Activated naive CD8-positive, alpha-beta T cell treated with anti-CD3 and anti-CD28 coated beads, Interleukin-2, amount 10 ng/mL, durations not matched to agents 7 days and 5 days (primary cell): ENCODE results near the gene MRPL32. TPM values are rescaled to one million over a fixed set of nuclear protein-coding genes. Genes with fewer than 3 reads are reported as not detected.

Experiments
- ATAC-seq: fragments of 150-1000 bp; cut with Tn5 transposase; one replicate; pipeline ENCODE4 v1.10.0; 2021; ENCODE audit warnings: low read depth, moderate library complexity
- POLR2A ChIA-PET: fragments of 350-600 bp; sonication (Branson Sonifier 250); formaldehyde crosslinking; loops from one replicate; lab custom pipeline; 2021; ENCODE audit warnings: antibody characterized with exemption; lab: Charles Lee
- DNase-seq: peaks from one replicate; pipeline ENCODE4 v3.0.0; 2021
- H3K27ac Mint-ChIP-seq: one replicate; pipeline ENCODE4 v1.8.0; 2022; ENCODE audit warnings: mild to moderate bottlenecking, mixed read lengths
- H3K27me3 Mint-ChIP-seq: one replicate; pipeline ENCODE4 v1.8.0; 2022; ENCODE audit warnings: mild to moderate bottlenecking, moderate library complexity, mixed read lengths
- H3K36me3 Mint-ChIP-seq: one replicate; pipeline ENCODE4 v1.8.0; 2021; ENCODE audit warnings: mild to moderate bottlenecking, mixed read lengths
- H3K4me1 Mint-ChIP-seq: one replicate; pipeline ENCODE4 v1.8.0; 2021; ENCODE audit warnings: mixed read lengths
- H3K4me3 Mint-ChIP-seq: one replicate; pipeline ENCODE4 v1.8.0; 2022; ENCODE audit warnings: mild to moderate bottlenecking, moderate library complexity, mixed read lengths
- H3K9me3 Mint-ChIP-seq: one replicate; pipeline ENCODE4 v1.8.0; 2021; ENCODE audit warnings: mixed read lengths
- total RNA-seq, 2 experiments: library from RNA; stranded (reverse); gene quantifications; one replicate each; pipeline ENCODE4 v1.2.3, GENCODE V29; 2021

The MRPL32 gene
- total RNA-seq, 2 experiments from 2014 or later = 45.2 to 46.6 TPM

DNA sequence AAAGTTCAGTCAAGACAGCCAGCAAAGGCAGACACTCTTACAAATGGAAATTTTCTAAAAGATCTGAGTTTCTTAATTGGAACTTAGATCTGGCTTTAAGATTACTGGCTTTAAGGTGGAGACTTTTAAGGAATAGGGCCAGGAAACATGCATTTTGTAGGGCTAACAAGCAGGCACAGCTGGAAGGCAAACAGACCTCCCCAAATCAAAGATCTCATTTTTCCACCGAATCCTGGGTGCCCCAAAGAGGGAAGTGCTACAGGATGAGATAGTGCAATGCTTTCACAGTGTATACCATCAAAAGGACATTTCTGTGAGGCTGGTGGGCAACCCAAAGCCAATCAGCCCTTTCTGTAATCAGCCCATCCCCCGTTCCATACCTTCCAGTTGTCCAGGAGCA is 27.4 kb downstream of the MRPL32 start:
- Mint-ChIP-seq H3K9me3 (peaks cover 4% of the 10 kb centered on the region), H3K36me3 (peaks cover 3% of the 10 kb centered on the region), H3K27me3 (peaks cover 2% of the 10 kb centered on the region), H3K27ac (no peak overlapping the region), H3K4me1 (no peaks in the 10 kb centered on the region), H3K4me3 (no peak overlapping the region)
- POLR2A ChIA-PET = no interaction called here
- ATAC-seq (no peak), DNase-seq (no peak)

DNA sequence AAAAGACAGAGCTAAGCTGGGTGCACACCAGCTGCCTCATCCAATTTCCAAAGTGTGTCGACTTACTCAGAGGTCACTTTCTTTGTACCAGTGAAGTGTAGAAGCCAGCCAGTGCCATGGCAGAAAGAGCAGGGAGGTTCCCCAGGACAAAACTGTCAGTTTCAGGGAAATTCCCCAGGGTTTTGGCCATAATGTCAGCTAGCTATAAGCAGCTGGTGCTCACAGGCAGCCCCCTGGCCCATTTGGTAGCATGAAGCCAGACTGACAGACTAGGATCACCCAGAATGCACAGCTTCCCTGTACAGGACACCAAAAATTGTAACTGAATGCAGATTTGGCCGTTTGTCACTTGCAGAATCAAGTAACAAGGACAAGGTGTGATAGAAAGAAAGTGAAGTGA is 28.6 kb downstream of the MRPL32 start:
- H3K27me3 Mint-ChIP-seq = peaks cover 2% of the 10 kb centered on the region
- POLR2A ChIA-PET = no interaction called here
- DNase-seq (no peak), ATAC-seq (no peak)
- H3K4me1 Mint-ChIP-seq = no peaks in the 10 kb centered on the region
- no peak overlapping the region for H3K27ac Mint-ChIP-seq
- peaks cover 2% of the 10 kb centered on the region for H3K9me3 Mint-ChIP-seq
- no peak overlapping the region for H3K4me3 Mint-ChIP-seq
- H3K36me3 Mint-ChIP-seq = no peaks in the 10 kb centered on the region

DNA sequence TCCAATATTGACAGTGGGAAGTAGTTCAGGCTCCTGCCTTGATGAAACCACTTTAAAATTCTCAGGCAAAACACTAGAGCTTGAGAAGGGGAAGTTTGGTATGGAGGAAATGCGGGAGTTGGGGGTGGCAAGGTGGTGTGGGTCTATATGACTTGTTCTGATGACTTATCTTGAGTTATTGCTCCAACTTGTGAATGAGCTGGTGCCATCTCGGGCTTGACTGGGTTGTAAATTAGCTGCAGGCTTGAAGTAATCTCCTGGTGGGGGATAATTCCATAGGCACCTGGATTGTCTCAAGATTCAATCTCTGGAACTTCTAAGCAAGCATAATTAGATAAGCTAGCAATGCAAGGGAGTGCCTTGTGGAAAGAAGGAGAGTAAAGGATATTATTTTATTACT is 29.0 kb downstream of the MRPL32 start:
- Mint-ChIP-seq H3K4me1 (no peaks in the 10 kb centered on the region), H3K27ac (no peak overlapping the region), H3K9me3 (peaks cover 2% of the 10 kb centered on the region), H3K36me3 (no peaks in the 10 kb centered on the region), H3K4me3 (no peak overlapping the region), H3K27me3 (peaks cover 2% of the 10 kb centered on the region)
- ATAC-seq (no peak), DNase-seq (no peak)
- POLR2A ChIA-PET = no interaction called here

DNA sequence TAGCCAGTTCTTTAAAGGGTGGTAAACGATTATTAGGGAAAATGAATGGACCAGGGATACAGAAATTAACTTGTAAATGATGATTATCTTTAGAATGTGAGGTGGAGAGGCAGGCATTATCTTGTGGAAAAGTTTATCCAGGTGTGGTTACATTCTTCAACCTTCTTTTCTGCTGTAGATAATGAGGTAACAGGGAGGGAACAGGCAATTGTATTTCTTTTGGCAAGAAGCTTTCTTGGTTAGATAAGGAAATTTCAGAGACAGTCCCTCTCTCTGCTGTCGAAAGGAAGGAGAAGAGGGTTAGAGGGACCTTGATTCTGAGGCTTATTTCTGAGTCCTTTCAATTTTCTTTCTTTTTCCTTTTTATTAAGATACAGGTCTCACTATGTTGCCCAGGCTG is 32.1 kb downstream of the MRPL32 start:
- no peak overlapping the region for H3K4me3 Mint-ChIP-seq
- H3K36me3 Mint-ChIP-seq = no peaks in the 10 kb centered on the region
- H3K4me1 Mint-ChIP-seq = no peaks in the 10 kb centered on the region
- DNase-seq (no peak), ATAC-seq (no peak)
- no peak overlapping the region for H3K27ac Mint-ChIP-seq
- peaks cover 2% of the 10 kb centered on the region for H3K27me3 Mint-ChIP-seq
- POLR2A ChIA-PET = no interaction called here
- H3K9me3 Mint-ChIP-seq = no peaks in the 10 kb centered on the region

DNA sequence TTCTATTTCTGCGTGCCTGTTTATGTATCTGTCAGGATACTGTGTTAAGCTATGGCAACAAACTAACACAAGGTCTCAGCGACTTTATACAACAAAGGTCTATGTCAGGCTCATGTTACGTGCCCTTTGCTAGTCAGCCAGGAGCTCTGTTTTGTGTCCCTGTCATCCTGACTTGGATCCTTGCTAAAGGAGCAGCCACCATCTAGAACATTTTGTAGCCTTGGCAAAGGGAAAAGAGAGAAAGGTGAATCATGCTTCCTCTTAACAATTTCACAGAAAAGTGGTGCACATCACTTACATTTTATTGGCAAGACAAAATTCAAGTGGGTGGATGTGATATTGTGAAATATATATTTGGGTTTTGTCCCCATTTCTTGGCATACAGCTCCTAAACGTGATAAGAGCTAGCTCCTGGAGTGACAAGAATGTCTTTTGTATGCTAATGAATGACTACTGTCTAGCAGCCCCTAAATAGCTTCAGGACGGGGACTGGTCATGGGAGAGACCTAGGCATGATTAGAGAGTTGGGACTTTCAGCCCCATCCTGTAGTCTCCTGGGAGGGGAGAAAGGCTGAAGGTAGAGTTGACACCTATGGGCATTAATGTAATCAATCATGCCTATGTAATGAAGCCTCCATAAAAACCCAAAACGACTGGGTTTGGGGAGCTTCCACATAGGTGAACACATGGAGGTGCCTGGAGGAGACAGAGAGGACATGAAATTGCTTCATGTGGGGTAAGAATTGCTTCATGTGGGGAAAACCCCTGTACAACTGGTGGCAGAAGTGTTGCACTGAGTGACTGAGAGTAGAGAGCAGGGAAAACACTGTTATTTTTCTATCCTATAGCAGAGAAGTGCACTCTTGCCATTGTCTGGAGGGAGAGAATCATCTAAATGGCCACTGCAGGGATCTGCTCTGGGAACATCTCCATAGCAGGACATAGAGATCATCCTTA is 33.0 kb downstream of the MRPL32 start:
- Mint-ChIP-seq H3K4me3 (no peak overlapping the region), H3K27ac (no peak overlapping the region), H3K36me3 (no peaks in the 10 kb centered on the region), H3K27me3 (peaks cover 2% of the 10 kb centered on the region), H3K4me1 (no peaks in the 10 kb centered on the region), H3K9me3 (no peaks in the 10 kb centered on the region)
- POLR2A ChIA-PET = no interaction called here
- no peak for DNase-seq
- ATAC-seq = no peak

DNA sequence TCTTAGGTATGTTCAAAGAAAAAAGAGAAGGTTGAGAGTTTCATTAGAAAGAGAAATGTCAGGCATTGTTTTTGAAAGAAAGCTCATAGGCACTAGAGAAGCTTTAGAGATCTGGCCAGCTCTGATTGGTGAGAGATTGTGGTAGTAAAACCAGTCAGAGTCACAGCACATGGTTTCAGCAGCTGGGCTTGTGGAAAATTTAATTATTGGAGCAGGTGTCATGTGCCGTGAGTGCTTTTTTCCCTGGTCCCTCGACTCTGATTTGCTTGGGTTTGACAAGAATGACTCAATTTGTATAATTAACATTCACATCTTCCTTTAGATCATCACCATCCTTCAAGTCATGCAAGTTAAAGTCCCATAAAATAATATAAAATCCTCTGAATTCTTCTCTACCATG is 35.2 kb downstream of the MRPL32 start:
- Mint-ChIP-seq H3K4me3 (no peak overlapping the region), H3K27ac (no peak overlapping the region), H3K36me3 (no peaks in the 10 kb centered on the region), H3K9me3 (peaks cover under 1% of the 10 kb centered on the region), H3K27me3 (no peaks in the 10 kb centered on the region), H3K4me1 (no peaks in the 10 kb centered on the region)
- ATAC-seq (no peak), DNase-seq (no peak)
- POLR2A ChIA-PET = no interaction called here

DNA sequence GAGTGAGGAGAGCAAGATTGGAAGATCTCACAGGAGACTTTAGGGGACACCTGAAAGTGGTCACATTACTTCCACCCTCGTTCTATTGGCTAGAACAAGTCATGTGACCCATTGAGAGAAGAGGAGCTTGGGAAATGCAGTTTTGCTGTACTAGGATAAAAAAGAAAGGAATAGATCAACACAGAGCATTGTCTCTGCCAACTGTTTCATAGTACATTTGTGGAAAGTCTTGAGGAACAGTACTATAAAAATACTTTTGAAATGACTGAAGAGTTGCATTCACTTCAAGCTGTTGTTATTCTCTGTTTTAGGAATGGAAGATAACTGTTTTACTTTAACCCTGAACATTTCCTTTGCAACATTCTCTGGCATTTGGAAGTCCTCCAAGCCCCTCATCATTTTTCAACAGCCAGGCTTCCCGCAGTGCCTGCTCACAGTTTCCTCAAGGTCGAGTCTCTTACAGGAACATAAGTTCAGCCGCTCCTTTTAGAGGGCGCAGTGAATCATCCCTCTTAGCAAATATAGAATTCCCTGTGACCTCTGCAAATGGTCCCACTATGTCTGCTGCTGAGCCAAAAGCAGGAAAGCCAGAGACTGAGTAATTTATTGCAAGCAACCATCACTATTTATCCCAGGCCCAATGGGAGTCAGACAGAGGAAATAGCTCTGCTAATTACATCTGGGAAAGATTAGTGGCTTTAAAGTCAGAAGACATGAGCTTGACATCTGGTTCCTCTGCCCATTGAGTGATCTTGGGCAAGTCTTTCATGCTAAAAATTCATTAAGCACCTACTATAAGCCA is 40.7 kb downstream of the MRPL32 start:
- Mint-ChIP-seq H3K36me3 (no peaks in the 10 kb centered on the region), H3K4me1 (no peaks in the 10 kb centered on the region), H3K9me3 (peaks cover 4% of the 10 kb centered on the region), H3K27ac (no peak overlapping the region), H3K27me3 (peaks cover 6% of the 10 kb centered on the region), H3K4me3 (no peak overlapping the region)
- POLR2A ChIA-PET = no interaction called here
- DNase-seq (no peak), ATAC-seq (no peak)

DNA sequence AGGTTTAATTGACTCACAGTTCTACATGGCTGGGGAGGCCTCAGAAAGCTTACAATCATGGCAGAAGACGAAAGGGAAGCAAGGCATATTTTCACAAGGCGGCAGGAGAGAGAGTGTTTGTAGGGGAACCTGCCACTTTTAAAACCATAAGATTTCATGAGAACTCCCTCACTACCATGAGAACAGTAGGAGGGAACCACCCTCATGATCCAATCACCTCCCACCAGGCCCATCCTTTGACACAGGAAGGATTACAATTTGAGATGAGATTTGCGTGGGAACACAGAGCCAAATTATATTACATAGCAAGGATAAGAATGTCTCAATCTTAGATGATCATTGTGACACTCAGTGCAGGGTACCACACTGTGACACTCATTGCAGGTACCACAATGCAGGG is 44.2 kb downstream of the MRPL32 start:
- Mint-ChIP-seq H3K27me3 (peaks cover 6% of the 10 kb centered on the region), H3K27ac (no peak overlapping the region), H3K4me3 (no peak overlapping the region), H3K36me3 (no peaks in the 10 kb centered on the region), H3K9me3 (peaks cover 4% of the 10 kb centered on the region), H3K4me1 (no peaks in the 10 kb centered on the region)
- ATAC-seq = no peak
- POLR2A ChIA-PET = no interaction called here
- no peak for DNase-seq

DNA sequence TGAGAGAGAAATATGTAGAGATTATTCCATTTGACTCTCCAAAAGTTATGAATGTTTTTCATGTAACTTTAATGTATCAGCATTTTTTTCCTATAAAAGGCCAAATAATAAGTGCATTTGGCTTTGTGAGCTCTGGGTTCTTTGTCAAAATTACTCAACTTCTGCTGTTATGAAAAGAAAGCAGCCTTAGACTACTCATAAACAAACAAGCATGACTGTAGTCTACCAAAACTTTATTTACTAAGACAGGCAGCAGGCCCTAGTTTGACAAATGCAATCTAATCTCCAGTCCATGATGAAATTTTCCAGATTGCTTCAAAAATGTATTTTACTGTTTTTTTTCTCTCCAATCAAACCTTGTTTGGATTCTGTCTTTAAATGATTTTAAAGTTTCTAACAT is 46.3 kb downstream of the MRPL32 start:
- POLR2A ChIA-PET = no interaction called here
- Mint-ChIP-seq H3K27me3 (peaks cover 8% of the 10 kb centered on the region), H3K27ac (no peak overlapping the region), H3K36me3 (no peaks in the 10 kb centered on the region), H3K4me3 (no peak overlapping the region), H3K9me3 (peaks cover 2% of the 10 kb centered on the region), H3K4me1 (no peaks in the 10 kb centered on the region)
- ATAC-seq (no peak), DNase-seq (no peak)

DNA sequence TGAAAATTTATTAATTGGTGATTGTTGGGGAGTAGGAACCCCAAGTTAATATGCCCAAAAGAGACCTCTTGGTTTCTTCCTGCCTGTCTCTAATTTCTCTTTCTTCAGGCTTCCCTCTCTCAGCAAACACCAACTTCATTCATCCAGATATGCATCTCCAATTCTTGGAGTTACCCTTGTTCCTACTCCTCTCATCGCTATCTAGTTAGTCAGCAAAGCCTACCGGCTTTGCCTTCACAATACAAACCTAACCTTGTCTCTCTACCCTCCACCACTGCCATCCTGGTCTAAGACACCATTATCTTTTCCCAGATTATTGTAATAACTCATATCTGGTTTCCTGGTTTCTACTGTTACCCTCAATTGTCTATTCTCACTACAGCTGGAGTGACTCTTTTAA is 47.9 kb downstream of the MRPL32 start:
- H3K4me1 Mint-ChIP-seq = no peaks in the 10 kb centered on the region
- POLR2A ChIA-PET = no interaction called here
- H3K27ac Mint-ChIP-seq = no peak overlapping the region
- H3K27me3 Mint-ChIP-seq = peaks cover 6% of the 10 kb centered on the region
- ATAC-seq (no peak), DNase-seq (no peak)
- peaks cover 8% of the 10 kb centered on the region for H3K9me3 Mint-ChIP-seq
- H3K4me3 Mint-ChIP-seq = no peak overlapping the region
- H3K36me3 Mint-ChIP-seq = no peaks in the 10 kb centered on the region

DNA sequence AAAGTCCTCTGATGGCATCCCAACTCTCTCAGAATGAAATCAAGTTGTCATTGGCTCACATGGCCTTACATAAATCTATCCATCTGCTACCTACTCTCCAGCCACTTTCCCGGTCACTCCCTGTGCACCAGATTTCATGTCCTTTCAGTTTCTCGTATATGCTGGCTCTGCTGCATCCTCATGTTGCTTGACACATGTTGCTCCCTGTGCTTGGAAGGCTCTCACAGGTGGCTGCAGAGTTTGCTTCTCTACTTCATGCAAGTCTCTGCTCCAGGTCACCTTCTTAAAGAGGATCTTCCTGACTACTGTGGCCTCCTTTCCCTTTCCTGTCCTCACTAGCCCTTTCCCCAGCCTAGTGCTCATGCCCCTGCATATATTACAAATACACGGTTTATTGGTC is 48.3 kb downstream of the MRPL32 start:
- Mint-ChIP-seq H3K4me3 (no peak overlapping the region), H3K27ac (no peak overlapping the region), H3K9me3 (peaks cover 10% of the 10 kb centered on the region), H3K27me3 (peaks cover 6% of the 10 kb centered on the region), H3K4me1 (no peaks in the 10 kb centered on the region), H3K36me3 (no peaks in the 10 kb centered on the region)
- ATAC-seq (no peak), DNase-seq (no peak)
- POLR2A ChIA-PET = no interaction called here

DNA sequence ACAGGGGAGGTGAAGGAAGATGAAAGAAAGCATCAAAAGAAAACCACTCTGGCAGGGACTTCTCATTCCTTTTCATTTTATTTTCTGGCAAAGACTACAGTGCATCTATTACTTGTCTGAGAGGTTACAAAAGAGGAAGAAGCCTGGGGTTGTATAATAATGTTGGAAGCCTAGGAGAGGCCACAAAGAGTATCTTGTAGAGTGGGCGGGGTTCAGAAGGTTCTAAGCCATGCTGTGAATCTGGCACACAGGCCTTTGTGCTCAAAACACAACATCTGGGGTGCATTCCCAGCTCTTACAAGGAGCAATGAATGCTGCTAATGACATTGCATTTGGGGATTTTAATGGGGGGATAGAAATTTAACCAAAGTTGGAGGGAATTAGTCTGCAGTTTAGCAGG is 49.4 kb downstream of the MRPL32 start:
- POLR2A ChIA-PET = no interaction called here
- Mint-ChIP-seq H3K9me3 (peaks cover 10% of the 10 kb centered on the region), H3K27me3 (peaks cover 2% of the 10 kb centered on the region), H3K4me3 (no peak overlapping the region), H3K36me3 (no peaks in the 10 kb centered on the region), H3K4me1 (no peaks in the 10 kb centered on the region), H3K27ac (no peak overlapping the region)
- DNase-seq (no peak), ATAC-seq (no peak)

DNA sequence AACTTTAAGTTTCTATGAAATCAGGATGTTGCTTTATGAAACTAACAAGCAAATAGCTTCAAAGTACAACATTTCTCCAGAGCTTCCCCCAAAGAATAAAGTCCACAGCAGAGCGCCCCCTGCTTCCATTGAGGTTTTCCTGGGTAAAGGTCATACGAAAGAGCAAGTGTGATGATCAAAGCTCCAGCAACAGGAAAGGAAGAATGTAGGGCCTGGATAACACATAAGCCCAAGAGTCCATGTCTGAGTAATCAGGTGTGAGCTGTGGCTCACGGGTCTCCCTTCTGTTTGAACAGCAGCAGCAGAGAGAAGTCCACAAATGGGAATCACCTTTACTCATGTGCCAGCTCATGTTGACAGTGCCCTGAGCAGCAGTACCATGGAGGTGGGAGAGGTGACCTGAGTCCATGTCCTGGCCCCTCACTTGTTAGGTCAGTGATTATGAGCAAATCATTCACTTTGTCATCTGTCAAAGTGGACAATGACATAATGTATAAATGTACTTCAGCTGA is 50.5 kb downstream of the MRPL32 start:
- no peak for ATAC-seq
- no peak overlapping the region for H3K4me3 Mint-ChIP-seq
- POLR2A ChIA-PET = no interaction called here

More for the DNA sequence above, 50.5 kb downstream of the MRPL32 start:
- peaks cover 10% of the 10 kb centered on the region for H3K9me3 Mint-ChIP-seq
- H3K4me1 Mint-ChIP-seq = no peaks in the 10 kb centered on the region
- no peaks in the 10 kb centered on the region for H3K36me3 Mint-ChIP-seq
- no peak for DNase-seq
- peaks cover 10% of the 10 kb centered on the region for H3K27me3 Mint-ChIP-seq
- no peak overlapping the region for H3K27ac Mint-ChIP-seq
